HCT116 (cell line): ENCODE measurements around the gene ZNF862. TPM values are rescaled to one million over a fixed set of nuclear protein-coding genes. Genes with fewer than 3 reads are reported as not detected.

Experiments
- ATAC-seq: fragments of 200-7000 bp; cut with Tn5 transposase; 2 replicates; pipeline ENCODE4 v1.9.1; 2020; ENCODE audit warnings: mild to moderate bottlenecking, moderate library complexity
- BruUV-seq: library from RNA; stranded (reverse); fragments of 400-500 nt; replicated peaks from 2 replicates; lab custom pipeline; 2021; lab: Mats Ljungman, UMichigan
- CTCF ChIA-PET: fragments of 300-600 bp; sonication (Branson Sonifier 250); formaldehyde crosslinking; loops from one replicate; lab custom pipeline; 2021; ENCODE audit warnings: antibody characterized with exemption; lab: Charles Lee
- POLR2A ChIA-PET: fragments of 300-600, 350-600 bp; sonication (Branson Sonifier 250); formaldehyde crosslinking; loops from one replicate; lab custom pipeline; 2021; ENCODE audit warnings: antibody characterized with exemption; lab: Charles Lee
- RAD21 ChIA-PET, 2 experiments: fragments of 300-600 bp; sonication (Branson Sonifier 250); formaldehyde crosslinking; loops; one replicate each; lab custom pipeline; 2023; ENCODE audit warnings: low total read pairs in 2 of 2; ENCODE audit not compliant: uncharacterized antibody in 2 of 2, unreplicated experiment in 2 of 2, low non-redundant PET in 1 of 2; lab: Charles Lee
- DNase-seq: peaks from one replicate; pipeline ENCODE4 v3.0.0-alpha.2; 2010; ENCODE audit warnings: low read depth, low spot score
- H2AFZ ChIP-seq: fragments of 200-600 bp; shearing (Covaris generic), sonication (generic); 2 replicates; pipeline ENCODE4 v1.6.1; 2017; ENCODE audit warnings: low read depth, mixed run types, mixed read lengths, antibody characterized with exemption, low read length; ENCODE audit not compliant: poor library complexity, severe bottlenecking
- H3K27ac ChIP-seq: 2 replicates; pipeline ENCODE4 v1.5.1; 2012; ENCODE audit warnings: low read depth, low read length
- H3K27me3 ChIP-seq: fragments of 200-600 bp; sonication (generic); 2 replicates; pipeline ENCODE4 v1.6.1; 2016; ENCODE audit warnings: mixed run types, low read length, mixed read lengths; ENCODE audit not compliant: insufficient read depth
- H3K36me3 ChIP-seq, 2 experiments: fragments of 200-500 bp in 1 of 2; fragments of 200-600 bp in 1 of 2; sonication (Bioruptor generic) in 1 of 2; sonication (generic) in 1 of 2; 2 replicates each; pipeline versions ENCODE4 v1.5.1 to v1.6.1; 2014 to 2016; ENCODE audit warnings: low read length in 2 of 2, inconsistent platforms in 1 of 2, mixed read lengths in 1 of 2, mixed run types in 1 of 2; ENCODE audit not compliant: insufficient read depth in 2 of 2, control insufficient read depth in 1 of 2
- H3K4me1 ChIP-seq, 2 experiments: fragments of 200-600 bp in 1 of 2; sonication (generic) in 1 of 2; 2 replicates each; pipeline versions ENCODE4 v1.5.1 to v1.6.1; 2012 to 2017; ENCODE audit warnings: low read length in 2 of 2, inconsistent platforms in 1 of 2, mild to moderate bottlenecking in 1 of 2, mixed read lengths in 1 of 2, mixed run types in 1 of 2, moderate library complexity in 1 of 2; ENCODE audit not compliant: insufficient read depth in 2 of 2, control insufficient read depth in 1 of 2
- H3K4me2 ChIP-seq: fragments of 200-600 bp; sonication (generic); 2 replicates; pipeline ENCODE4 v1.6.1; 2017; ENCODE audit warnings: mixed run types, low read length, mixed read lengths
- H3K4me3 ChIP-seq, 2 experiments: fragments of 200-600 bp in 1 of 2; sonication (generic) in 1 of 2; replicated peaks in 1 of 2; 2 replicates each; pipeline ENCODE4 v1.5.1; 2011 to 2016; ENCODE audit warnings: low read length in 2 of 2, control low read depth in 1 of 2, low read depth in 1 of 2, mild to moderate bottlenecking in 1 of 2, mixed read lengths in 1 of 2, mixed run types in 1 of 2
- H3K79me2 ChIP-seq: fragments of 200-600 bp; sonication (generic); 2 replicates; pipeline ENCODE4 v1.6.1; 2017; ENCODE audit warnings: mild to moderate bottlenecking, mixed run types, low read length, moderate library complexity, mixed read lengths; ENCODE audit not compliant: insufficient read depth
- H3K9ac ChIP-seq: fragments of 200-600 bp; sonication (generic); 2 replicates; pipeline ENCODE4 v1.6.1; 2016; ENCODE audit warnings: low read length, mixed read lengths
- H3K9me2 ChIP-seq: fragments of 200-600 bp; sonication (generic), shearing (Covaris generic); 2 replicates; pipeline ENCODE4 v1.6.1; 2017; ENCODE audit warnings: mixed run types, mild to moderate bottlenecking, moderate library complexity; ENCODE audit not compliant: insufficient read depth
- H3K9me3 ChIP-seq, 2 experiments: fragments of 200-500 bp in 1 of 2; fragments of 200-600 bp in 1 of 2; sonication (Bioruptor generic) in 1 of 2; sonication (generic) in 1 of 2; 2 replicates each; pipeline ENCODE4 v1.6.1; 2014 to 2017; ENCODE audit warnings: low read length in 2 of 2, mixed read lengths in 2 of 2, inconsistent platforms in 1 of 2, low read depth in 1 of 2, mild to moderate bottlenecking in 1 of 2, mixed run types in 1 of 2, moderate library complexity in 1 of 2; ENCODE audit not compliant: control insufficient read depth in 1 of 2, insufficient read depth in 1 of 2
- H4K20me1 ChIP-seq: fragments of 200-600 bp; sonication (generic), shearing (Covaris generic); 2 replicates; pipeline ENCODE4 v1.6.1; 2017; ENCODE audit warnings: mixed run types, mild to moderate bottlenecking, moderate library complexity; ENCODE audit not compliant: insufficient read depth
- CTCF ChIP-seq, 3 experiments: fragments of 200-600 bp in 1 of 3; sonication (generic) in 1 of 3; IDR thresholded peaks in 2 of 3; conservative IDR thresholded peaks in 1 of 3; 2 replicates each; pipeline ENCODE4 v1.5.1; 2012 to 2017; ENCODE audit warnings: low read depth in 2 of 3, low read length in 2 of 3, antibody characterized with exemption in 1 of 3, borderline replicate concordance in 1 of 3, control low read depth in 1 of 3, mild to moderate bottlenecking in 1 of 3, mixed read lengths in 1 of 3, mixed run types in 1 of 3, moderate library complexity in 1 of 3; ENCODE audit not compliant: insufficient read depth in 1 of 3
- POLR2A ChIP-seq: IDR thresholded peaks from 2 replicates; pipeline ENCODE4 v1.7.0; 2011; ENCODE audit warnings: borderline replicate concordance; ENCODE audit not compliant: insufficient read depth, insufficient read length; ENCODE audit errors: extremely low read depth
- SRF ChIP-seq: IDR thresholded peaks from 2 replicates; pipeline ENCODE4 v1.6.1; 2012; ENCODE audit warnings: low read depth
- ZNF274 ChIP-seq: fragments of 200-500 bp; sonication (Bioruptor generic); IDR thresholded peaks from 2 replicates; pipeline ENCODE4 v1.6.1; 2014; ENCODE audit warnings: mild to moderate bottlenecking, low read depth, low read length, inconsistent platforms
- intact Hi-C: fragments of 100-400 bp; cut with micrococcal nuclease; formaldehyde crosslinking; loops from 2 replicates; pipeline ENCODE4 v1.10.0; 2022
- total RNA-seq: library from RNA; stranded (reverse); gene quantifications from one replicate; pipeline ENCODE4 v1.2.1, GENCODE V29; 2021; ENCODE audit not compliant: unreplicated experiment
- TF ChIP-seq, protein P1 (sequence below): IDR thresholded peaks from 2 replicates; pipeline ENCODE4 v1.6.1; 2012

Gene ZNF862
- total RNA-seq, 1 experiment from 2014 or later: 8.5 TPM

DNA sequence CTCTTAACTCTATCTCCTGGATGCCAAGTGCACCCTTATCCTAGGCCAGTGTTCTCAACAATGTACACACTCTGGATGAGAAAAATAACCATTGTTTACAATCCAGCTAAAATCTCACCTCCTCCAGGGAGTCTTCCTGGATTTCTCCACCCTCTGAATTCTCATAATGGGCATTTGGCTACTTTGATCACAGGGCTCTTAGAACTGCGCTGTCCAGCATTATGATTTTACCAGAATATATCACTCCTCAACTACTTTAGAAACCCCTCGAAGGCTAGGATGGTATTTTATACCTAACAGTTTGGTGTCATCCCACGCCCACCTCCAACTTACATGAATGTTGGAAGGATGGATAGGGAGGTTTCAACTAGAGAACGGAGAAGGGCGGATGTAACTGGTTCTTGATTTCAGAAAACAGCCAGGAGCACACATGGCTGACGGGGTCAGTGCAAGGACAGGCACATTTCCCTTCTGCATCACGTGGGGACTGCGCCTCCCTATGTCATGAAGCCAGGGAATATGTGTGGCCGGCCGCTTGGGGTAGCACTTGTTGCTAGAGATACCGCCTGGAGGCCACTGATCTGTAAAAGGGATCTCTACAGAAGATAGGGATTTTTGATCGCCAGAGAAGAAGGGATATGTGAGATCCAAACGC lies 34.4 kb downstream of the ZNF862 start:
- Histone ChIP-seq H3K27me3 (no peaks in the 10 kb centered on the region), H3K79me2 (no peaks in the 10 kb centered on the region), H3K9me3 (no peaks in the 10 kb centered on the region), H3K4me2 (peak overlapping the region; percentile 96), H3K4me3 (peak overlapping the region; percentile 61 to 81), H4K20me1 (no peaks in the 10 kb centered on the region), H2AFZ (peak overlapping the region; percentile 85), H3K4me1 (peaks cover 9 to 25% of the 10 kb centered on the region in 2 experiments; a peak in 3 of 4 replicates), H3K9me2 (no peaks in the 10 kb centered on the region), H3K9ac (peak overlapping the region; percentile 75), H3K36me3 (no peaks in the 10 kb centered on the region), H3K27ac (peak overlapping the region; percentile 60)
- peak in 1 of 3 experiments; percentile 24; a peak in 2 of 6 replicates for TF ChIP-seq CTCF (IDR thresholded peaks at IDR 0.05 in 2 of 3, conservative IDR thresholded peaks at IDR 0.05 in 1 of 3; ENCODE audit: borderline replicate concordance in 1 of 3, insufficient read depth in 1 of 3, low read depth in 2 of 3, low read length in 2 of 3)
- TF ChIP-seq POLR2A: no peak
- TF ChIP-seq, protein P1, sequence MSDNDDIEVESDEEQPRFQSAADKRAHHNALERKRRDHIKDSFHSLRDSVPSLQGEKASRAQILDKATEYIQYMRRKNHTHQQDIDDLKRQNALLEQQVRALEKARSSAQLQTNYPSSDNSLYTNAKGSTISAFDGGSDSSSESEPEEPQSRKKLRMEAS: peak; percentile 73
- no peak for TF ChIP-seq SRF
- TF ChIP-seq ZNF274: no peak
- ChIA-PET POLR2A (no interaction called here), CTCF (no interaction called here), RAD21 (no interaction called here)
- DNase-seq (no peak), ATAC-seq (peak; percentile 59)
- intact Hi-C loops: loop anchor here (2.0 kb wide), 1 partner anchor 34 kb away; the partner anchor contains the start of gene ZNF862
- no TSS peak for BruUV-seq
